WI38 (cell line): ENCODE results near the gene POU2AF1.

ENCODE experiments used
- H3K4me3 ChIP-seq: 2 replicates; pipeline ENCODE4 v1.5.1; 2011; ENCODE audit warnings: low read depth, mild to moderate bottlenecking, control low read depth, low read length
- TF ChIP-seq, protein P1 (sequence below): IDR thresholded peaks from 2 replicates; pipeline ENCODE4 v1.5.1; 2012; ENCODE audit warnings: low read depth, mild to moderate bottlenecking, control low read depth, low read length

The POU2AF1 gene

DNA sequence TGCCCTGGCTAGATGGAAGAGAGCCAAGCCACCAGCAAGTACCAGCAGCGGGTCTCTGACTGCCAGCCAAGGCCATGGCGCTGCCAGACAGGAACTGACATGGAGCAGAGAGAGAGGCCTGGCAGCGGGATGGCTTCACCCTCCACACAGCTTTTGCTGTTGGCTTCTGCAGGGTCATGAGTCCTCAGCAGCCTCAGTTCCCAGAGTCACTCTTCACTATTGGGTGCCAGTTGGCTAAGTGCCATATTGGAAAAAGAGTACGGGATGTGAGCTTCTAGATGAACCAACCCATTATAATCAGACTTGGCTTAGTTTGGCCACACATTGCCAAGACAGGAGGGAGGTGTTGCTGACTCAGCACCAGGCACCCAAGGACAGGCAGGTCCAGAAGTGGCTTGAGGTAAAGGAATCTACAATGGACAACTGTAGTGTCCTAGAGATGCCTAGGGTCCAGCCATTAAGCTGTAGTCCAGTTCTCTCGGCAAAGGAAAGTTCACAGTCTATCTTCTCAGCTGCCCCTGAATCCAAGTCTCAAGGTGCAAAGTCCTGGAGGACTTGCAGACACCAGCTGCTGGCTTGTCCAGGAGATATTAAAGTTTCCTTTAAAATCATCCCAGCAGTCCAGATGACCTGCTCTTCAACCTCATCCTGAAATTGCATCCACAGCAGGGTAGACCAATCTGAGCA, 40.7 kb upstream of the POU2AF1 start:
- TF ChIP-seq, protein P1, sequence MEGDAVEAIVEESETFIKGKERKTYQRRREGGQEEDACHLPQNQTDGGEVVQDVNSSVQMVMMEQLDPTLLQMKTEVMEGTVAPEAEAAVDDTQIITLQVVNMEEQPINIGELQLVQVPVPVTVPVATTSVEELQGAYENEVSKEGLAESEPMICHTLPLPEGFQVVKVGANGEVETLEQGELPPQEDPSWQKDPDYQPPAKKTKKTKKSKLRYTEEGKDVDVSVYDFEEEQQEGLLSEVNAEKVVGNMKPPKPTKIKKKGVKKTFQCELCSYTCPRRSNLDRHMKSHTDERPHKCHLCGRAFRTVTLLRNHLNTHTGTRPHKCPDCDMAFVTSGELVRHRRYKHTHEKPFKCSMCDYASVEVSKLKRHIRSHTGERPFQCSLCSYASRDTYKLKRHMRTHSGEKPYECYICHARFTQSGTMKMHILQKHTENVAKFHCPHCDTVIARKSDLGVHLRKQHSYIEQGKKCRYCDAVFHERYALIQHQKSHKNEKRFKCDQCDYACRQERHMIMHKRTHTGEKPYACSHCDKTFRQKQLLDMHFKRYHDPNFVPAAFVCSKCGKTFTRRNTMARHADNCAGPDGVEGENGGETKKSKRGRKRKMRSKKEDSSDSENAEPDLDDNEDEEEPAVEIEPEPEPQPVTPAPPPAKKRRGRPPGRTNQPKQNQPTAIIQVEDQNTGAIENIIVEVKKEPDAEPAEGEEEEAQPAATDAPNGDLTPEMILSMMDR: no peak
- H3K4me3 ChIP-seq: no peak overlapping the region

DNA sequence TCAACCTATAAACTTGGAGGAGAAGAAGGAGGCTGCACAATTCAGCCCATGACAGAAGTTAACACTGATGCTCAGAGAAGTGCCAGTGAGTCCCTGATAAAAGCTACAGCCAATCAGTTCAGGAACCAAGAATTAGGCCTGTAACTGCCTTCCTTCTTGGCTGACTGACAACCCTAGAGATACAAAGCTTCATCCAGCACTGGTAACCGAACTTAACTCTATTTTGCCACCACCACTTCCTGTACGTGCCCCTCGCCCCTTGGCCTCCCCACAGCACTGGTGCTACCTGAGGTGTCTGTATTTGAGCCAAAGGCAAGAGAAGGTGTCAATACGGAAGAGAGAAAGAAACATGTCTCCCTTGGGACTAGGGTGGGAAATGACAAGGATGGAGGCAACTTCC, 40.1 kb upstream of the POU2AF1 start:
- TF ChIP-seq, protein P1: no peak
- H3K4me3 ChIP-seq: no peak overlapping the region

DNA sequence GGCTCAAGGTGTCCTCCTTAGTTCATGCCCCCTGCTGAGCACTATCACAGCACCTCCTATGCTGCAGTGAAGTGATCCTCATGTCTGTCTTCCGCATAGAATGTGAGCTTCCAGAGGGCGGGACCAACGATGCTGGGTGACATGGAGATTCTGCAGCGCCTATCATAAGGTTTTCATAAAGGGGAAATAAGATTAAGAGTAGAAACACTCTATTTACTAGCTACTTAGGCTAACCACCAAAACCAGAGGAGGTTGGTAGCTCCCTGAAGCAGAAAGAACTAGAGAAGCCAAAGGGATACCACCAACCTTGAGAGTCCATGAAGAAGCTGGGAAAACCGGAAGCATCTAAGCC, 39.3 kb upstream of the POU2AF1 start:
- TF ChIP-seq, protein P1: no peak
- no peak overlapping the region for H3K4me3 ChIP-seq

DNA sequence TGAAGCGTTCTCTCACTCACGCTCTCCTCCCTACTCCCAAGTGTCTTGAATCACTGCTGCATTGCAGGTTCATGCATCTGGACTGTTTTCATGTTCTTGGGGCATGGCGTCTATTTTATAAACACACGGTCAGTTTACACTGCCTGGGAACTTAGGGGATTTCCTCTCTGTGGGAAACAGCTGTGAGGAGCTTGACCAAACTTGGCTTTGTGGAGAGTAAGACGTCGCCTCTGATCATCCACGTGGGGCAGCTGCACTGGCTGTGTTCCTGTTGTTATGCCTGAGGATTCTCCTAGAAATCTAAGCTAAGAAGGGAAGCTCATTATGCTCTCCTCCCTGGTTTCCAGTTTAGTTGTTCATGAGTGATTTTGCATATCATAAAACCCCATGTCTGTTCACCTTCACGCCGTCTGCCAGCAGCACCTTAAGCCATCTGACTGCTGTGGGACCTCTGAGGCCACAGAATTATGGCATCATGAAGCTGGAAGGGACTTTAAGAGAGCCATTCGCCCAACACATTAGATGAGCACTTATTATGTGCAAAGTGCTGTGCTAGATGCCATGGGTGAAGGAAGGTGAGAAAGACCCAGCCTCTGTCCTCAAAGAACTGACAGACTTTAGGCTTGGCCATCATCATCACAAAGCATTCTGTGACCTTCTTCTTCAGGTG, 38.8 kb upstream of the POU2AF1 start:
- TF ChIP-seq, protein P1: no peak
- H3K4me3 ChIP-seq: no peak overlapping the region

DNA sequence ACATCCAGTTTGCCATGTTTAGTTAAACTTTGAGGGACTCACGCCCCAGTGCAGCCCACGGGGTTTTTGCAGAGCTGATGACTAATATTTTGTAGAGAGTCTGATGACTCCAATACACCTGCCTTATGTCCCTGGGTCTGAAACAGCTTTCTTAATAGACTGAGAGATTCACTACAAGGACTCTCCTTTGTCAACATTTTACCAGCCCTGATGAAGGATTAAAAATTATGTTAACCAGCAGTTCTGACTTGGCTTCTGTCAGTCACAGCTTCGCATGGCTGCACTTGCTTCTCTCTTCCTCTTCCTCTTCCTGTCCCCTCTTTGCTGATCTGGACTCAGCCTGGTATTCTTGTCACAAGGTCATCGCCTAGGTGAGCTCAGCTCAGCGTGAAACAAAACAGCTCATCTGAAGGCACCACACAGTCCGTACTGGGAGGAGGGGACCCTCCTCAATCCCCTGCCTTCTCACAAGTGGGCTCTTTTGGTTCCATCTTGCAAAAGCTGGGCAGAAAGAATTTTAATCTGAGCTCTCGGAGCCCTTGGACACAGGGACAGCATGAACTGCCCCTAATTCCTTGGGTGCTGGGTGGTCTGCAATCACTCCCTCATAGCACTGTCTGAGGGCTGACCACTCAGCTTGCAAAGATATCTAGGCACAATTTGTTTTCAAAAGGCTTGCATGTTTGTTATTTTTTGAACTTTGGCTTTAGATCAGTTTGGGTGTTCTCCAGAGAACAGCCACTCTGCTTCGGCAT, 38.1 kb upstream of the POU2AF1 start:
- TF ChIP-seq, protein P1: no peak
- no peak overlapping the region for H3K4me3 ChIP-seq

DNA sequence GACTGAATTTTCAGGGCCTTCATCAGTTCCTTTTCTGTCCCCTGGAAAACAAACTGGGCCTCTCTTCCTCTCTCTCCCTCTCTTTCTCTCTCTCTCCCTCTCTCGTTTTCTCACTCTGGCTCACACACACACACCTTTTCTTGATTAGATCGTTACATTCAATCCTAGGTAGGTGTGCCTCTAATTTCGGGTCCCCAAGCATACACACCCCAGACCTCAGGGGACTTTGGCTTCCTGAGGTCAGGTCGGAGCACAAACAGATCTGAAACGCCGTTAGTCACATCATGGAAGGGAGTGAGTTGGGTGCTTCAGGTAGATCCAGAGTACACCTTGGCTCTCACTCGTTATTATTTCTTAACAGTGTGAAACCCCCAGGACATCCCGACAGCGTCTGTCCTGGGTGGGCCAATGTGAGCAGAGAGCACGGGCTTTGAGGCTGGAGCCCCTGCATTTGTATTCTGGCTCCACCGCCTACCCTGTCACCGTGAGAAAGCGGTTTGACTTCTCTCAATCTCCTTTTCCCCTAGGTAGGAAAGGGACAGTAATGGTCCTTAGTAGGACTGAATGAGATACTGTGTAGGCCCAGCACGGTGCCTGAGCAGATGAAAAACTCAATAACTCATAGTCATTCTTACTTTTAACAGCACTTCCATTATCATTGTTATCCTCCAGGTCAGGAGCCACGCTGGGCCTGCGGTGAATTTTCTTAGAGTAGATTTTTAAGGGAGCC, 37.3 kb upstream of the POU2AF1 start:
- no peak overlapping the region for H3K4me3 ChIP-seq
- TF ChIP-seq, protein P1: no peak
